ENCODE data around the gene NOL7.

GRCh38 chr6:13638014-13638413 lies 22.9 kb downstream of the NOL7 start:
- TF ChIP-seq TAF1 (IDR thresholded peaks at IDR 0.05; ENCODE audit: borderline replicate concordance, low read depth, low read length) (no peak), POLR2A (IDR thresholded peaks at IDR 0.05; ENCODE audit: low read depth, low read length) (no peak)

Measured in GM12892 (cell line).